Adrenal gland (tissue), 5 donors: ENCODE results near the gene FADS3.

ENCODE experiments used
- CTCF ChIP-seq, 6 experiments: fragments of 450-650 bp in 4 of 6; fragments of 200-600 bp in 2 of 6; sonication (generic) in 1 of 6; IDR thresholded peaks; 1 replicate in 5 of 6; 2 replicates in 1 of 6; pipeline versions ENCODE4 v1.5.1 to v1.8.0; 2016 to 2021; ENCODE audit warnings: antibody characterized with exemption in 6 of 6, mild to moderate bottlenecking in 2 of 6, moderate library complexity in 1 of 6
- POLR2A ChIP-seq, 2 donors: fragments of 450-650 bp; IDR thresholded peaks; one replicate each; pipeline ENCODE4 v1.6.1; 2017; ENCODE audit warnings: antibody characterized with exemption in 2 of 2, mild to moderate bottlenecking in 2 of 2, moderate library complexity in 1 of 2
- donor health status: DM: no; HTN: no; CAD: no.

DNA sequence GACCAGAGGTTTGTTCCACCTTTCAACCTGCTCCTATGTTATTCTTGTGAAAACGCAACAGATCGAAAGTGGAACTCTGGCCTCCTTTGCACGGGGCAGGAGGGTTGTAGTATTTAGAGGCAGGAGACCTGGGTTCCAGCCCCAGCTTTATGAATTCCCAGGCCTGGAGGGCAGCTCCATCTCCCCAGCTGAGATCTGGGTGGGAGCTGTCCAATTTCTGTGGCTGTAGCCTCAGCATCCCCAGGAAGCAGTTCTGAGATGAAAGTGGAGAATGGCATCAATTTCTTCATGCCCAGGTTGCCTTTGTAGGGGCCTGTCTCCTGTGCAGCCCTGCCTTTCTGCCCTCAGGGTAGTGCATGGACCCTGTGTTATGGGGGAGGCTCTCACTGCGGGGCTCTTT is 59.1 kb downstream of the FADS3 start:
- no peak for TF ChIP-seq POLR2A (IDR thresholded peaks at IDR 0.05)
- TF ChIP-seq CTCF (IDR thresholded peaks at IDR 0.05), result no peak
